Endodermal cell (in vitro differentiated cells): ENCODE measurements around the gene CARD11. TPM values are rescaled to one million over a fixed set of nuclear protein-coding genes. Genes with fewer than 3 reads are reported as not detected.

Source experiments
- DNase-seq: peaks from one replicate; pipeline ENCODE4 v3.0.0-alpha.2; 2017
- H3K27ac ChIP-seq: 2 replicates; pipeline ENCODE4 v1.5.1; 2013; ENCODE audit warnings: mild to moderate bottlenecking, low read depth, low read length, moderate library complexity
- H3K27me3 ChIP-seq: 2 replicates; pipeline ENCODE4 v1.6.1; 2013; ENCODE audit warnings: mild to moderate bottlenecking, low read length, moderate library complexity; ENCODE audit not compliant: insufficient read depth, control insufficient read depth, poor library complexity, severe bottlenecking
- H3K36me3 ChIP-seq: 2 replicates; pipeline ENCODE4 v1.7.0; 2013; ENCODE audit warnings: mild to moderate bottlenecking, low read length, moderate library complexity; ENCODE audit not compliant: control insufficient read depth, insufficient read depth
- H3K4me1 ChIP-seq: one replicate; pipeline ENCODE4 v1.7.0; 2013; ENCODE audit warnings: low read length; ENCODE audit not compliant: control insufficient read depth, insufficient read depth
- H3K4me3 ChIP-seq: 2 replicates; pipeline ENCODE4 v1.5.1; 2013; ENCODE audit warnings: mild to moderate bottlenecking, low read length, moderate library complexity
- H3K9ac ChIP-seq: 2 replicates; pipeline ENCODE4 v1.6.1; 2013; ENCODE audit warnings: mild to moderate bottlenecking, low read length, moderate library complexity; ENCODE audit not compliant: poor library complexity, severe bottlenecking; ENCODE audit errors: extremely low read depth
- H3K9me3 ChIP-seq: 2 replicates; pipeline ENCODE4 v1.6.1; 2013; ENCODE audit warnings: mild to moderate bottlenecking, low read length, moderate library complexity; ENCODE audit not compliant: control insufficient read depth
- H3K27ac Mint-ChIP-seq: 2 replicates; pipeline ENCODE4 v1.8.0; 2020; ENCODE audit warnings: mixed read lengths
- H3K27me3 Mint-ChIP-seq: 2 replicates; pipeline ENCODE4 v1.8.0; 2021; ENCODE audit warnings: mild to moderate bottlenecking, mixed read lengths; ENCODE audit not compliant: insufficient read depth
- H3K36me3 Mint-ChIP-seq: 2 replicates; pipeline ENCODE4 v1.8.0; 2020; ENCODE audit warnings: low read depth, mixed read lengths
- H3K4me1 Mint-ChIP-seq: 2 replicates; pipeline ENCODE4 v1.8.0; 2020; ENCODE audit warnings: mixed read lengths
- H3K4me3 Mint-ChIP-seq: 2 replicates; pipeline ENCODE4 v1.8.0; 2020; ENCODE audit warnings: mild to moderate bottlenecking, moderate library complexity, mixed read lengths
- H3K9me3 Mint-ChIP-seq: 2 replicates; pipeline ENCODE4 v1.8.0; 2020; ENCODE audit warnings: mild to moderate bottlenecking, mixed read lengths
- WGBS, 2 experiments: methylation state at CpG; one replicate each; pipeline versions ENCODE4 v1.1.5 to v1.1.7; 2013; ENCODE audit warnings: missing lambda C conversion rate in 2 of 2, mixed read lengths in 1 of 2; ENCODE audit not compliant: insufficient coverage in 1 of 2, insufficient read length in 1 of 2; 5-methylcytosine and 5-hydroxymethylcytosine counted together
- total RNA-seq, 2 donors: library from RNA; stranded (reverse); fragmentation: NEBNext Ultra II Directional in 1 of 2; extraction: Animal tissue kit (Norgen Biotek cat#: 25700) in 1 of 2; gene quantifications; 2 replicates in 1 of 2; 3 replicates in 1 of 2; pipeline ENCODE4 v1.2.1, GENCODE V29; 2021
- TF ChIP-seq, protein P1 (sequence below): fragments of 200-600 bp; sonication (generic); conservative IDR thresholded peaks from 2 replicates; pipeline ENCODE4 v1.5.0; 2021; ENCODE audit warnings: antibody characterized with exemption, mild to moderate bottlenecking

The CARD11 gene
- total RNA-seq, 2 donors from 2014 or later, result 7.2 to 10.8 TPM

DNA sequence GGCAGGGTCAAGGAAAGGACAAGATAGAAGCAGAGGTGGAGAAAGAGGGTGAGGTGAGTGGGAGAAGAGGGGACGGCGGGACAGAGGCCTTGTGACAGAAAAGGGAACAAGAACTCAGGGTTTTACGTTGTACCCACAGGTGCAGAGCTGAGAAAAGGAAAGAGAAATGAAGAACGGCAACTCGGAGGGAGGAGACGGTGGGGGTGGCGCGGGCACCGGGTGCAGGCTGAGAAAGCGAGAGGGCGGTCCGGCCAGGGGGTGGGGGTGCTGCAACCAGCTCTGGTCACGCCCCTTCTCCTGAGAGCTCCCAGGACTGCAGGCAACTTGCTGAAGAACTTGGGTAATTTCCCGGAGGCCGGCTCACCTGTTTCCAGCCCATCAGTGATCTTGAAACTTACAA lies 65.3 kb downstream of the CARD11 start:
- Histone ChIP-seq H3K4me1 (peaks cover 7% of the 10 kb centered on the region), H3K27me3 (no peaks in the 10 kb centered on the region), H3K9ac (no peak overlapping the region), H3K4me3 (peak overlapping the region; percentile 64), H3K27ac (no peak overlapping the region), H3K9me3 (no peaks in the 10 kb centered on the region), H3K36me3 (no peaks in the 10 kb centered on the region)
- Mint-ChIP-seq H3K4me1 (peaks cover 11% of the 10 kb centered on the region), H3K4me3 (no peak overlapping the region), H3K36me3 (no peaks in the 10 kb centered on the region), H3K27ac (no peak overlapping the region), H3K27me3 (no peaks in the 10 kb centered on the region), H3K9me3 (no peaks in the 10 kb centered on the region)
- TF ChIP-seq, protein P1, sequence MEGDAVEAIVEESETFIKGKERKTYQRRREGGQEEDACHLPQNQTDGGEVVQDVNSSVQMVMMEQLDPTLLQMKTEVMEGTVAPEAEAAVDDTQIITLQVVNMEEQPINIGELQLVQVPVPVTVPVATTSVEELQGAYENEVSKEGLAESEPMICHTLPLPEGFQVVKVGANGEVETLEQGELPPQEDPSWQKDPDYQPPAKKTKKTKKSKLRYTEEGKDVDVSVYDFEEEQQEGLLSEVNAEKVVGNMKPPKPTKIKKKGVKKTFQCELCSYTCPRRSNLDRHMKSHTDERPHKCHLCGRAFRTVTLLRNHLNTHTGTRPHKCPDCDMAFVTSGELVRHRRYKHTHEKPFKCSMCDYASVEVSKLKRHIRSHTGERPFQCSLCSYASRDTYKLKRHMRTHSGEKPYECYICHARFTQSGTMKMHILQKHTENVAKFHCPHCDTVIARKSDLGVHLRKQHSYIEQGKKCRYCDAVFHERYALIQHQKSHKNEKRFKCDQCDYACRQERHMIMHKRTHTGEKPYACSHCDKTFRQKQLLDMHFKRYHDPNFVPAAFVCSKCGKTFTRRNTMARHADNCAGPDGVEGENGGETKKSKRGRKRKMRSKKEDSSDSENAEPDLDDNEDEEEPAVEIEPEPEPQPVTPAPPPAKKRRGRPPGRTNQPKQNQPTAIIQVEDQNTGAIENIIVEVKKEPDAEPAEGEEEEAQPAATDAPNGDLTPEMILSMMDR, result no peak
- DNase-seq, result peak; percentile 71
- WGBS, 2 experiments, result 54 to 79% methylated on average over 11 to 15 of the region's 15 CpGs

DNA sequence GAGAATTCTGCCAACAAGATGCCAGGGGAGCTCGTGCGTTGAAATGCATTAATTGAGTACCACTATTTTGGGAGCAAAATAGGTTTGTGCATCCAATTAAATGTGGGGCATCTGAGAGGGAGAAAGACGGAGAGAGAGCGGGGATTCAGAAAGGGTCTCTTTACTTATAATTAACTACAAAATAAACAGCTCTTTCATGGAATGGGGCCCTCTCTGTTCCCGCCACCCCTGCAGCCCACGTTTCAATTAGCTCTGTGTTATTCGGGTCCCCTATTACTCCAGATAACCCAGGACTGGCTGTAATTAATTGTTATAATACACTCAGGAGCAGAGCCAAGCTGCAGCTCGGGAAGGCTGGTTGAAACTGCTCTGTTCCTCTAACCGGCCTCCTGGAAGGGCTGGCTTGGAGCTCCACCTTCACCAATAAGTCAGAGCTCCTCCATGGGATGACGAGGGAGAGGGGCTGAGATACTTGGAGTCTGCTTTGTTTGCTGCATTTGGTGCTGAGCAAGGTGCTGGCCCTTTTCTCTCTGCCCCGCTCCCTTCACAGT lies 67.8 kb downstream of the CARD11 start:
- Histone ChIP-seq H3K27ac (no peak overlapping the region), H3K9me3 (no peaks in the 10 kb centered on the region), H3K4me3 (no peak overlapping the region), H3K9ac (no peak overlapping the region), H3K36me3 (no peaks in the 10 kb centered on the region), H3K27me3 (no peaks in the 10 kb centered on the region), H3K4me1 (peaks cover 7% of the 10 kb centered on the region)
- TF ChIP-seq, protein P1, result no peak
- Mint-ChIP-seq H3K4me1 (peaks cover 11% of the 10 kb centered on the region), H3K9me3 (no peaks in the 10 kb centered on the region), H3K27ac (no peak overlapping the region), H3K4me3 (no peak overlapping the region), H3K27me3 (no peaks in the 10 kb centered on the region), H3K36me3 (no peaks in the 10 kb centered on the region)
- 84 to 90% methylated on average over 5 to 11 of the region's 11 CpGs for WGBS, 2 experiments
- no peak for DNase-seq

DNA sequence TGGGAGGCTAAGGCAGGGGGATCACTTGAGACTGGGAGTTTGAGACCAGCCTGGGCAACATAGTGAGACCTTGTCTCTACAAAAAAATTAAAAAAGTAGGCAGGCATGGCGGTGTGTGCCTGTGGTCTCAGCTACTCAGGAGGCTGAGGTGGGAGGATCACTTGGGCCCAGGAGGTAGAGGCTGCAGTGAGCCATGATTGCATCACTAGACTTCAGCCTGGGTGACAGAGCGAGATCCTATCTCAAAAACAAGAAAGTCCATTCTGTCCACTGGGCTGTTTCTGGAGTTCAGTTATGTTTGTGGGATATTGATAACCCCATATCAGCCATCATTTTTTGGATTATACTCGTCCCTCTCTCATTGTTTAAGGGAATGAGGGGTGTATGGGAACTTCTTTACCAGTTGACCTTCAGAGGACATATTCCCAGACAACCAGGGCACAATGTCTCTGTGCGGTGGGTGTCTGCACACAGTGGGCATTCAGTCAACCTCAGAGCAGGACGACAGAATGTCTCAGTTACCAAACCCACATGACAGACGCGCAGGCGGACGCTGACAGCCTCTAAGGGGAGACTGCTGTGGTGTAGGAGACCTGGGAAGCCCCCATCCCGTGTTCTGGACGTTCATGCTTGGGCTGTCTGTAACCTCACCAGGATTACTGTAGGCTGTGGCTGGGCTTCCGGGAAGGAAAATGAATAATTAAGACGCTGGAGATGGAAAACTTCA lies 69.4 kb downstream of the CARD11 start:
- Histone ChIP-seq H3K27me3 (no peaks in the 10 kb centered on the region), H3K27ac (no peak overlapping the region), H3K9me3 (peaks cover 13% of the 10 kb centered on the region), H3K9ac (no peak overlapping the region), H3K4me3 (no peak overlapping the region), H3K4me1 (peaks cover 1% of the 10 kb centered on the region), H3K36me3 (no peaks in the 10 kb centered on the region)
- TF ChIP-seq, protein P1, result no peak
- DNase-seq, result no peak
- H3K36me3 Mint-ChIP-seq, result no peaks in the 10 kb centered on the region
- H3K4me3 Mint-ChIP-seq, result no peak overlapping the region
- H3K27ac Mint-ChIP-seq, result no peak overlapping the region
- peaks cover 10% of the 10 kb centered on the region for H3K4me1 Mint-ChIP-seq
- no peaks in the 10 kb centered on the region for H3K9me3 Mint-ChIP-seq
- whole genome bisulfite sequencing, 2 experiments, result 90 to 94% methylated on average over 9 to 13 of the region's 13 CpGs
- no peaks in the 10 kb centered on the region for H3K27me3 Mint-ChIP-seq
